Spleen (tissue), 7 donors: ENCODE data around the gene TUBA4B.
A peak's percentile ranks its signal among the peaks of the same experiment; 100 is the strongest.

Experiments used
- CTCF ChIP-seq, 11 experiments: fragments of 200-600 bp in 7 of 11; fragments of 450-650 bp in 4 of 11; sonication (generic) in 4 of 11; IDR thresholded peaks in 8 of 11; conservative IDR thresholded peaks in 3 of 11; 1 replicate in 7 of 11; 2 replicates in 4 of 11; pipeline versions ENCODE4 v1.4.0 to v1.8.0; 2016 to 2021; ENCODE audit warnings: antibody characterized with exemption in 11 of 11, inconsistent platforms in 4 of 11, mild to moderate bottlenecking in 1 of 11
- POLR2A ChIP-seq, 3 donors: fragments of 450-650 bp; IDR thresholded peaks; one replicate each; pipeline ENCODE4 v1.5.1; 2017; ENCODE audit warnings: antibody characterized with exemption in 3 of 3, mild to moderate bottlenecking in 1 of 3
- POLR2AphosphoS5 ChIP-seq, 3 donors: sonication (generic); formaldehyde crosslinking; IDR thresholded peaks; one replicate each; pipeline ENCODE4 v1.5.1; 2017; ENCODE audit warnings: antibody characterized with exemption in 3 of 3
- donor health status: DM: no; HTN: no; CAD: no; lungs with moderate emphysema.
- donor health status: DM: no; HTN: no; CAD: no.
- donor health status: DM: no; HTN: no; CAD: no.

GRCh38 chr2:219245899-219246230 is 7.2 kb upstream of the TUBA4B start:
- peak in 1 of 11 experiments; percentile 5 for TF ChIP-seq CTCF (IDR thresholded peaks at IDR 0.05 in 8 of 11, conservative IDR thresholded peaks at IDR 0.05 in 3 of 11)
- no peak for TF ChIP-seq POLR2A (IDR thresholded peaks at IDR 0.05)
- TF ChIP-seq POLR2AphosphoS5 (IDR thresholded peaks at IDR 0.05) = no peak
